HCT116 (cell line): Measurements from ENCODE around the gene ALG13. TPM values are rescaled to one million over a fixed set of nuclear protein-coding genes. Genes with fewer than 3 reads are reported as not detected.

Source experiments
- ATAC-seq: fragments of 200-7000 bp; cut with Tn5 transposase; 2 replicates; pipeline ENCODE4 v1.9.1; 2020; ENCODE audit warnings: mild to moderate bottlenecking, moderate library complexity
- BruUV-seq: library from RNA; stranded (reverse); fragments of 400-500 nt; replicated peaks from 2 replicates; lab custom pipeline; 2021; lab: Mats Ljungman, UMichigan
- CTCF ChIA-PET: fragments of 300-600 bp; sonication (Branson Sonifier 250); formaldehyde crosslinking; loops from one replicate; lab custom pipeline; 2021; ENCODE audit warnings: antibody characterized with exemption; lab: Charles Lee
- POLR2A ChIA-PET: fragments of 300-600, 350-600 bp; sonication (Branson Sonifier 250); formaldehyde crosslinking; loops from one replicate; lab custom pipeline; 2021; ENCODE audit warnings: antibody characterized with exemption; lab: Charles Lee
- RAD21 ChIA-PET, 2 experiments: fragments of 300-600 bp; sonication (Branson Sonifier 250); formaldehyde crosslinking; loops; one replicate each; lab custom pipeline; 2023; ENCODE audit warnings: low total read pairs in 2 of 2; ENCODE audit not compliant: uncharacterized antibody in 2 of 2, unreplicated experiment in 2 of 2, low non-redundant PET in 1 of 2; lab: Charles Lee
- DNase-seq: peaks from one replicate; pipeline ENCODE4 v3.0.0-alpha.2; 2010; ENCODE audit warnings: low read depth, low spot score
- H2AFZ ChIP-seq: fragments of 200-600 bp; shearing (Covaris generic), sonication (generic); 2 replicates; pipeline ENCODE4 v1.6.1; 2017; ENCODE audit warnings: low read depth, mixed run types, mixed read lengths, antibody characterized with exemption, low read length; ENCODE audit not compliant: poor library complexity, severe bottlenecking
- H3K27ac ChIP-seq: 2 replicates; pipeline ENCODE4 v1.5.1; 2012; ENCODE audit warnings: low read depth, low read length
- H3K27me3 ChIP-seq: fragments of 200-600 bp; sonication (generic); 2 replicates; pipeline ENCODE4 v1.6.1; 2016; ENCODE audit warnings: mixed run types, low read length, mixed read lengths; ENCODE audit not compliant: insufficient read depth
- H3K36me3 ChIP-seq, 2 experiments: fragments of 200-500 bp in 1 of 2; fragments of 200-600 bp in 1 of 2; sonication (Bioruptor generic) in 1 of 2; sonication (generic) in 1 of 2; 2 replicates each; pipeline versions ENCODE4 v1.5.1 to v1.6.1; 2014 to 2016; ENCODE audit warnings: low read length in 2 of 2, inconsistent platforms in 1 of 2, mixed read lengths in 1 of 2, mixed run types in 1 of 2; ENCODE audit not compliant: insufficient read depth in 2 of 2, control insufficient read depth in 1 of 2
- H3K4me1 ChIP-seq, 2 experiments: fragments of 200-600 bp in 1 of 2; sonication (generic) in 1 of 2; 2 replicates each; pipeline versions ENCODE4 v1.5.1 to v1.6.1; 2012 to 2017; ENCODE audit warnings: low read length in 2 of 2, inconsistent platforms in 1 of 2, mild to moderate bottlenecking in 1 of 2, mixed read lengths in 1 of 2, mixed run types in 1 of 2, moderate library complexity in 1 of 2; ENCODE audit not compliant: insufficient read depth in 2 of 2, control insufficient read depth in 1 of 2
- H3K4me2 ChIP-seq: fragments of 200-600 bp; sonication (generic); 2 replicates; pipeline ENCODE4 v1.6.1; 2017; ENCODE audit warnings: mixed run types, low read length, mixed read lengths
- H3K4me3 ChIP-seq, 2 experiments: fragments of 200-600 bp in 1 of 2; sonication (generic) in 1 of 2; replicated peaks in 1 of 2; 2 replicates each; pipeline ENCODE4 v1.5.1; 2011 to 2016; ENCODE audit warnings: low read length in 2 of 2, control low read depth in 1 of 2, low read depth in 1 of 2, mild to moderate bottlenecking in 1 of 2, mixed read lengths in 1 of 2, mixed run types in 1 of 2
- H3K79me2 ChIP-seq: fragments of 200-600 bp; sonication (generic); 2 replicates; pipeline ENCODE4 v1.6.1; 2017; ENCODE audit warnings: mild to moderate bottlenecking, mixed run types, low read length, moderate library complexity, mixed read lengths; ENCODE audit not compliant: insufficient read depth
- H3K9ac ChIP-seq: fragments of 200-600 bp; sonication (generic); 2 replicates; pipeline ENCODE4 v1.6.1; 2016; ENCODE audit warnings: low read length, mixed read lengths
- H3K9me2 ChIP-seq: fragments of 200-600 bp; sonication (generic), shearing (Covaris generic); 2 replicates; pipeline ENCODE4 v1.6.1; 2017; ENCODE audit warnings: mixed run types, mild to moderate bottlenecking, moderate library complexity; ENCODE audit not compliant: insufficient read depth
- H3K9me3 ChIP-seq, 2 experiments: fragments of 200-500 bp in 1 of 2; fragments of 200-600 bp in 1 of 2; sonication (Bioruptor generic) in 1 of 2; sonication (generic) in 1 of 2; 2 replicates each; pipeline ENCODE4 v1.6.1; 2014 to 2017; ENCODE audit warnings: low read length in 2 of 2, mixed read lengths in 2 of 2, inconsistent platforms in 1 of 2, low read depth in 1 of 2, mild to moderate bottlenecking in 1 of 2, mixed run types in 1 of 2, moderate library complexity in 1 of 2; ENCODE audit not compliant: control insufficient read depth in 1 of 2, insufficient read depth in 1 of 2
- H4K20me1 ChIP-seq: fragments of 200-600 bp; sonication (generic), shearing (Covaris generic); 2 replicates; pipeline ENCODE4 v1.6.1; 2017; ENCODE audit warnings: mixed run types, mild to moderate bottlenecking, moderate library complexity; ENCODE audit not compliant: insufficient read depth
- CBX3 ChIP-seq: IDR thresholded peaks from 2 replicates; pipeline ENCODE4 v1.6.1; 2012; ENCODE audit warnings: low read depth
- CEBPB ChIP-seq: IDR thresholded peaks from 2 replicates; pipeline ENCODE4 v1.6.1; 2012; ENCODE audit warnings: low read depth
- CTCF ChIP-seq, 3 experiments: fragments of 200-600 bp in 1 of 3; sonication (generic) in 1 of 3; IDR thresholded peaks in 2 of 3; conservative IDR thresholded peaks in 1 of 3; 2 replicates each; pipeline ENCODE4 v1.5.1; 2012 to 2017; ENCODE audit warnings: low read depth in 2 of 3, low read length in 2 of 3, antibody characterized with exemption in 1 of 3, borderline replicate concordance in 1 of 3, control low read depth in 1 of 3, mild to moderate bottlenecking in 1 of 3, mixed read lengths in 1 of 3, mixed run types in 1 of 3, moderate library complexity in 1 of 3; ENCODE audit not compliant: insufficient read depth in 1 of 3
- EGR1 ChIP-seq: IDR thresholded peaks from 2 replicates; pipeline ENCODE4 v1.6.1; 2012; ENCODE audit warnings: low read depth
- ELF1 ChIP-seq: IDR thresholded peaks from 2 replicates; pipeline ENCODE4 v1.6.1; 2012; ENCODE audit warnings: low read depth, borderline replicate concordance
- JUND ChIP-seq: IDR thresholded peaks from 2 replicates; pipeline ENCODE4 v1.6.1; 2012
- MAX ChIP-seq: IDR thresholded peaks from 2 replicates; pipeline ENCODE4 v1.6.1; 2012
- POLR2A ChIP-seq: IDR thresholded peaks from 2 replicates; pipeline ENCODE4 v1.7.0; 2011; ENCODE audit warnings: borderline replicate concordance; ENCODE audit not compliant: insufficient read depth, insufficient read length; ENCODE audit errors: extremely low read depth
- POLR2AphosphoS5 ChIP-seq: IDR thresholded peaks from 2 replicates; pipeline ENCODE4 v1.6.1; 2011; ENCODE audit warnings: mild to moderate bottlenecking, low read depth, low read length, moderate library complexity
- RAD21 ChIP-seq: IDR thresholded peaks from 2 replicates; pipeline ENCODE4 v1.6.1; 2012; ENCODE audit warnings: low read depth, mild to moderate bottlenecking
- REST ChIP-seq: IDR thresholded peaks from 2 replicates; pipeline ENCODE4 v1.6.1; 2012; ENCODE audit warnings: low read depth
- SIN3A ChIP-seq: IDR thresholded peaks from 2 replicates; pipeline ENCODE4 v1.6.1; 2012; ENCODE audit warnings: low read depth
- TCF7L2 ChIP-seq: IDR thresholded peaks from 2 replicates; pipeline ENCODE4 v1.7.0; 2011; ENCODE audit warnings: borderline replicate concordance, inconsistent platforms; ENCODE audit not compliant: insufficient read depth, insufficient read length; ENCODE audit errors: extremely low read depth
- YY1 ChIP-seq: IDR thresholded peaks from 2 replicates; pipeline ENCODE4 v1.6.1; 2011; ENCODE audit warnings: low read length, low read depth, moderate library complexity, mild to moderate bottlenecking; ENCODE audit not compliant: insufficient replicate concordance; ENCODE audit errors: extremely low read depth
- ZBTB33 ChIP-seq: IDR thresholded peaks from 2 replicates; pipeline ENCODE4 v1.6.1; 2011; ENCODE audit warnings: mild to moderate bottlenecking, low read length, moderate library complexity; ENCODE audit not compliant: insufficient replicate concordance; ENCODE audit errors: extremely low read depth
- ZNF274 ChIP-seq: fragments of 200-500 bp; sonication (Bioruptor generic); IDR thresholded peaks from 2 replicates; pipeline ENCODE4 v1.6.1; 2014; ENCODE audit warnings: mild to moderate bottlenecking, low read depth, low read length, inconsistent platforms
- intact Hi-C: fragments of 100-400 bp; cut with micrococcal nuclease; formaldehyde crosslinking; loops from 2 replicates; pipeline ENCODE4 v1.10.0; 2022
- total RNA-seq: library from RNA; stranded (reverse); gene quantifications from one replicate; pipeline ENCODE4 v1.2.1, GENCODE V29; 2021; ENCODE audit not compliant: unreplicated experiment

The ALG13 gene
- total RNA-seq, 1 experiment from 2014 or later = 50.4 TPM

GRCh38 chrX:111648802-111649201, 32.2 kb upstream of the ALG13 start:
- DNase-seq (no peak), ATAC-seq (no peak)
- Histone ChIP-seq H3K27ac (no peak overlapping the region), H2AFZ (no peak overlapping the region), H3K4me1 (no peaks in the 10 kb centered on the region), H4K20me1 (no peaks in the 10 kb centered on the region), H3K36me3 (no peaks in the 10 kb centered on the region), H3K9me3 (no peaks in the 10 kb centered on the region), H3K4me2 (no peak overlapping the region), H3K79me2 (no peaks in the 10 kb centered on the region), H3K27me3 (no peaks in the 10 kb centered on the region), H3K9ac (no peak overlapping the region), H3K9me2 (no peaks in the 10 kb centered on the region), H3K4me3 (no peak overlapping the region)
- intact Hi-C loops = no loop called here
- BruUV-seq = no TSS peak
- ChIA-PET RAD21 (no interaction called here), CTCF (no interaction called here), POLR2A (no interaction called here)
- TF ChIP-seq RAD21 (no peak), REST (no peak), CEBPB (no peak), YY1 (no peak), ELF1 (no peak), EGR1 (no peak), CTCF (IDR thresholded peaks at IDR 0.05 in 2 of 3, conservative IDR thresholded peaks at IDR 0.05 in 1 of 3; ENCODE audit: borderline replicate concordance in 1 of 3, insufficient read depth in 1 of 3, low read depth in 2 of 3, low read length in 2 of 3) (no peak), CBX3 (no peak), TCF7L2 (no peak), POLR2A (no peak), MAX (no peak), SIN3A (no peak), ZNF274 (no peak), ZBTB33 (no peak), JUND (no peak), POLR2AphosphoS5 (no peak)
